ENCODE measurements around the gene DBNL.

The DBNL gene

DNA sequence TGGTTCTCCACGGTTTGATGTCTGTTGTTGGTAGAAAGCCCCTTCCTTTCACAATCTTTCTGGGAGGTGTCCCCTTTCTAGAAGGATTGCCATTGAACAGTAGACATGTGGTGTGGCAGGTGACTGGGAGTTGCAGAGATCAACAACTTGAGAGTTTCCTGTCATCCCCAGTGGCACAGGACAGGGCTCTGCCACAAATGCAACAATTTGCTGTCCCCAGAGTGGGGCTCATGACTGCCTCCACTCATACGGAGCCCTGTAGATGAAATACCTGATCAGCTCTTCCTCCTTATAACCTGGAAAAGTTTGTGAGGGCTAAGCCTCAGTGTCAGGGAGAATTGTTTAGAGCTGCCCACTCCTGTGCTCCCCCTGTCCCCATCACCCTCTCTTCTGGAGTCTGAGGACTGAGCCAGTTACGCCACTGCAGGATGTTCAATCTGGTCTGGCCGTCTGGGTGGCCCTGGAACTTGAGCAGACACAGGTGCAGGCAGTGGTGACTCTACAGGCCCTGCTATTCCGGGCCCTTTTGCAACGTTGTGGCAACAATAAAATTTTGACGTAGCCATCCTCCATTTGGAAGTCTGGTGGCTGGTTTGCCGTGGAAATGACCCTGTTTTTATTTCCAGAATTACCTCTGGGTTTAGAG lies 6.5 kb downstream of the DBNL start:
- peaks cover 47% of the 10 kb centered on the region for H3K36me3 Mint-ChIP-seq (ENCODE audit: low read depth)
- no peak overlapping the region for H3K4me3 Mint-ChIP-seq
- H3K9me3 Mint-ChIP-seq = no peaks in the 10 kb centered on the region
- H3K27me3 Mint-ChIP-seq (ENCODE audit: low read depth) = no peaks in the 10 kb centered on the region
- no peak for DNase-seq (ENCODE audit: low spot score)
- H3K4me1 Mint-ChIP-seq (ENCODE audit: low read depth) = peaks cover 27% of the 10 kb centered on the region
- H3K27ac Mint-ChIP-seq = no peak overlapping the region

DNA sequence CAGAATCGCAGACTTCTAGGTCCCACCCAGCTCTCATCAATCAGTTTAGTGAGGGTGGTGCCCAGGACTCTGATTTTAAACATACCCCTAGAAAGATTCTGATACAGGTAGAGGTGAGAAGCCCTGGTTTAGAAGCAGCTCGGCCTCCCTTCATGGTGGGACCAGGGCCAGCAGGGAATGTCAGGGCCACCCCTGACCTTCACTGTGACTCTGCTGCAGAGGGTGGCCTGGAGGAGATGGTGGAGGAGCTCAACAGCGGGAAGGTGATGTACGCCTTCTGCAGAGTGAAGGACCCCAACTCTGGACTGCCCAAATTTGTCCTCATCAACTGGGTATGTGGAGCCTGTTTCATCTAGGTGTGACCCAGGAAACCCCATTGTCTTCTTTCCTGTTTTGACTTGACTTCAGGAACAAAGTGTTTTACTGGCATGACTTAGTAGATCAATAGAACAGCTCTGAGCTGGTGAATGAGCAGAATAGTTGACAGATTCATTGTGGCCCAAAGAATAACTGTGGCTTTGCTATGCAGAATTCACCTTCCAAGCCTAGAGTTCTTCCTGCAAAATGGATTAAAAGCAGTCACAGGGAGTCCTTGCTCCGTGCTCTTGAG lies 7.2 kb downstream of the DBNL start:
- H3K4me1 Mint-ChIP-seq (ENCODE audit: low read depth) = peaks cover 20% of the 10 kb centered on the region
- no peaks in the 10 kb centered on the region for H3K9me3 Mint-ChIP-seq
- H3K27ac Mint-ChIP-seq = no peak overlapping the region
- peaks cover 45% of the 10 kb centered on the region for H3K36me3 Mint-ChIP-seq (ENCODE audit: low read depth)
- no peaks in the 10 kb centered on the region for H3K27me3 Mint-ChIP-seq (ENCODE audit: low read depth)
- no peak overlapping the region for H3K4me3 Mint-ChIP-seq
- no peak for DNase-seq (ENCODE audit: low spot score)

DNA sequence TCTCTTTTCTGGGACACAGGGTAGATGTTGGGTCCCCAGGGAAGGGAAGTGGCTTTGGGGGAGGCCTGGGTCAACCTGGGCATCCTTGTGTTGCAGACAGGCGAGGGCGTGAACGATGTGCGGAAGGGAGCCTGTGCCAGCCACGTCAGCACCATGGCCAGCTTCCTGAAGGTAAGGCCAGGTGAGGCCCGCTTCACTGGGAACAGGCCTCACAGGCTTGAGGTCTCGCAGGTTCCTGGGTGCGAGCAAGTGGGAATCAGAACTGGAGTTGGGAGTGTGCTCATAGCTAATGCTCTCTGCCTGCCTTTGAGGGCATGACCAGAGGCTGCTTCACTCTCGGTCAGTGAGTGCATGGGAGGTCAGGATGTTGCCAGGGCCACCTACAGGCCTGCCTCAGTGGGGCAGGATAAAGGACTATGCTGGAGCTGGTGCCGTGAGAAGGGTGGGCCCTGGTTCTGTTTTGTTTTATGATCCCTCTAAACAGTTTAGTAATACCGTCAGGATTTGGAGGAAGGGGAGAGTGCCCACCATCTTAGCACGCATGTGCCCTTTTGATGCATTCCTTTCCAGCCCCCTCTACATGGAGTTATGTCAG lies 8.4 kb downstream of the DBNL start:
- Mint-ChIP-seq H3K4me3 (no peak overlapping the region), H3K27ac (no peak overlapping the region), H3K27me3 (ENCODE audit: low read depth) (no peaks in the 10 kb centered on the region), H3K36me3 (ENCODE audit: low read depth) (peaks cover 50% of the 10 kb centered on the region), H3K9me3 (no peaks in the 10 kb centered on the region), H3K4me1 (ENCODE audit: low read depth) (peaks cover 11% of the 10 kb centered on the region)
- DNase-seq (ENCODE audit: low spot score) = no peak

DNA sequence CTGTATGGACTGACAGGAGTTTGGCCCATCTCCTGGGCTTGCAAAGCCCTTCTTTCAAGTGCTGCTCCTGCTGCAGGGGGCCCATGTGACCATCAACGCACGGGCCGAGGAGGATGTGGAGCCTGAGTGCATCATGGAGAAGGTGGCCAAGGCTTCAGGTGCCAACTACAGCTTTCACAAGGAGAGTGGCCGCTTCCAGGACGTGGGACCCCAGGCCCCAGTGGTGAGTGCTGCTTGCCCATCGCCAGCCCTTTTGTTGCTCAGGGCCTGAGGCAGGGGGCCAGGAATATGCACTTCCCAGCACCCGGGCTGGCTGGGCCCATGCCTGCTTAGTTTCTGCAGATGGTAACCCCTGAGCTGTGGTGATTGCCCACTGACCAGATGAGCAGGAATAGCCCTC lies 12.2 kb downstream of the DBNL start:
- no peak for DNase-seq (ENCODE audit: low spot score)
- no peak overlapping the region for H3K4me3 Mint-ChIP-seq
- peaks cover 4% of the 10 kb centered on the region for H3K4me1 Mint-ChIP-seq (ENCODE audit: low read depth)
- no peaks in the 10 kb centered on the region for H3K9me3 Mint-ChIP-seq
- H3K27me3 Mint-ChIP-seq (ENCODE audit: low read depth) = no peaks in the 10 kb centered on the region
- peaks cover 59% of the 10 kb centered on the region for H3K36me3 Mint-ChIP-seq (ENCODE audit: low read depth)
- no peak overlapping the region for H3K27ac Mint-ChIP-seq

DNA sequence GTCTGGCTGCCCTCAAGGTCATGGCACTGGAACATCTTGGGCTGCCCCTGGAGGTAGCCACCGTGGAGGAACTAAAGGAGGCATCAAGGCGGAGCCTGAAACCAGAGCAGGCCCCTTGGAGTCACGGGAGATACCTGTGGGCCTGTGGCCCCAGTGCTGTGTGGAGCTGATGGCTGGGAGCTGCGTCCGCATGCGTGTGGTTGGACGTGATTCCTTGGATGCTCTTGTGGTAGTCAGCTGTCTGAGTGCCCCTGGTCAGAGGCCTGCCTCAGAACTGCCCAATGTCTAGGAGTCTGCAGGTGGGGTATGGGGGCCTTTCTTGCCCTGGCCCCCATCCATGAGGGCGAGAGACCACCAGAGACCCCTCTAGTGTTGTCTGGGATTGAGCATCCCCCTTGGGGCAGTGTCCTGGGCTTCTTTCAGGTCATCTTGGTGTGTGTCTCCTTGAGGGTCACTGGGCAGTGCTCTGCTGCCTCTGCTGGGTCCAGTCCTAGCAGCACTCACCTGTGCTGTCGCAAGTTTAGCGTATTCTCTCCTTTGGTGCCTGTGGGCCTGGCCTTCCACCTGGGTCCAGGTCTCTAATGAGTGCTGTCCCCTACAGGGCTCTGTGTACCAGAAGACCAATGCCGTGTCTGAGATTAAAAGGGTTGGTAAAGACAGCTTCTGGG lies 12.8 kb downstream of the DBNL start:
- Mint-ChIP-seq H3K27ac (no peak overlapping the region), H3K36me3 (ENCODE audit: low read depth) (peaks cover 58% of the 10 kb centered on the region), H3K9me3 (no peaks in the 10 kb centered on the region), H3K4me3 (no peak overlapping the region), H3K27me3 (ENCODE audit: low read depth) (no peaks in the 10 kb centered on the region), H3K4me1 (ENCODE audit: low read depth) (peaks cover 3% of the 10 kb centered on the region)
- no peak for DNase-seq (ENCODE audit: low spot score)

DNA sequence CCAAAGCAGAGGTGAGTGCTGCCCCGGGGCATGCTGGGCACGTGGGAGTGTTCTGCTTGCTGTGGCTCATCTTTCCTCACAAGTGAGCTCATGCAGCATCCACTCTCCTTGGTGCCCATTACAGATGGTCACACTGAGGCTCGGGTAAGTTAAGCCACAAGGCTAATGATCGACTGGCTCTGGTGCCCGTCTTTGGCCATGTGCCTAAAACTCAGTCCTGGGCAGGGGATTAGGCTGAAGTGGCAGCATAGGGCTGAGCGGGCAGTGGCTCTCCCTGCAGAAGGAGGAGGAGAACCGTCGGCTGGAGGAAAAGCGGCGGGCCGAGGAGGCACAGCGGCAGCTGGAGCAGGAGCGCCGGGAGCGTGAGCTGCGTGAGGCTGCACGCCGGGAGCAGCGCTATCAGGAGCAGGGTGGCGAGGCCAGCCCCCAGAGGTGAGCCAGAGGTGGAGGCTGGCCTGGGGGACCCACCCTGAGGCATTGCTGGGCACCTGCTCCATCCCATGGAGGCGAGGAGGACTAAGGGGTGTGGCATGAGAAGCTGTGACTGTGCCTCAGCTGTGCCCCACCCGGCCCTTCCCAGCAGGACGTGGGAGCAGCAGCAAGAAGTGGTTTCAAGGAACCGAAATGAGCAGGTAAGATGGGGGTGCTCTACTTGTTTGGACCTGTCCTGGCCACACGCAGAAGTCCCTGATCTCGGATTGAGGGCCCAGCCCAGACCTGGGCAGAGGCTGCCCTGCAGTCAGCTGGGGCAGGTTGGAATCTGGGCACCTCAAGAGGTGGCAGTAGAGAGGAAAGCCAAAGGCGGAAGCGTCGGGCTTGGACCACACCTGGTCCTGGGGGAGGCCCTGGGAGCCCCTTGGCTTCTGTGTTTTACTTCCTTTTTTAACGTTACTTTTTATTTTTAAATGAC lies 13.6 kb downstream of the DBNL start:
- Mint-ChIP-seq H3K27me3 (ENCODE audit: low read depth) (no peaks in the 10 kb centered on the region), H3K36me3 (ENCODE audit: low read depth) (peaks cover 56% of the 10 kb centered on the region), H3K4me1 (ENCODE audit: low read depth) (peaks cover 3% of the 10 kb centered on the region), H3K27ac (no peak overlapping the region), H3K9me3 (no peaks in the 10 kb centered on the region), H3K4me3 (no peak overlapping the region)
- DNase-seq (ENCODE audit: low spot score) = no peak

DNA sequence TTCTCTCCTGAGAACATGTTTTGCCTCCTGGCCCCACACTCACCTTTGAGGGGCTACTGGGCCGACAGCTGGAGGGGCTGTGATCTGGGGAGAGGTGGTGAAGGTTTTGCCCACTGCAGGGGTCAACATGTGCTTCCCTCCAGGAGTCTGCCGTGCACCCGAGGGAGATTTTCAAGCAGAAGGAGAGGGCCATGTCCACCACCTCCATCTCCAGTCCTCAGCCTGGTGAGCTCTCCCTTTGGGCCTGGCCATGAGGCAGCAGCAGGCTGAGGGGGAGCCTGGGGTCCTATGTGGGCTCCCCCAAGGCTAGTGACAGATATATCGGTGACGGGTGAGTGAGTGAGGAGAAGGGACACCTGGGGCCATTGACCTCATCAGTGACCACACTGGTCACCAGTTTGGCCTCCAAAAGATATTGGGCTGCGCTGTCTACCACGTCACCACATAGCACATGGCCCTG lies 14.3 kb downstream of the DBNL start:
- no peak overlapping the region for H3K4me3 Mint-ChIP-seq
- H3K4me1 Mint-ChIP-seq (ENCODE audit: low read depth) = peaks cover 3% of the 10 kb centered on the region
- peaks cover 58% of the 10 kb centered on the region for H3K36me3 Mint-ChIP-seq (ENCODE audit: low read depth)
- H3K27ac Mint-ChIP-seq = no peak overlapping the region
- DNase-seq (ENCODE audit: low spot score) = no peak
- H3K27me3 Mint-ChIP-seq (ENCODE audit: low read depth) = no peaks in the 10 kb centered on the region
- H3K9me3 Mint-ChIP-seq = no peaks in the 10 kb centered on the region

DNA sequence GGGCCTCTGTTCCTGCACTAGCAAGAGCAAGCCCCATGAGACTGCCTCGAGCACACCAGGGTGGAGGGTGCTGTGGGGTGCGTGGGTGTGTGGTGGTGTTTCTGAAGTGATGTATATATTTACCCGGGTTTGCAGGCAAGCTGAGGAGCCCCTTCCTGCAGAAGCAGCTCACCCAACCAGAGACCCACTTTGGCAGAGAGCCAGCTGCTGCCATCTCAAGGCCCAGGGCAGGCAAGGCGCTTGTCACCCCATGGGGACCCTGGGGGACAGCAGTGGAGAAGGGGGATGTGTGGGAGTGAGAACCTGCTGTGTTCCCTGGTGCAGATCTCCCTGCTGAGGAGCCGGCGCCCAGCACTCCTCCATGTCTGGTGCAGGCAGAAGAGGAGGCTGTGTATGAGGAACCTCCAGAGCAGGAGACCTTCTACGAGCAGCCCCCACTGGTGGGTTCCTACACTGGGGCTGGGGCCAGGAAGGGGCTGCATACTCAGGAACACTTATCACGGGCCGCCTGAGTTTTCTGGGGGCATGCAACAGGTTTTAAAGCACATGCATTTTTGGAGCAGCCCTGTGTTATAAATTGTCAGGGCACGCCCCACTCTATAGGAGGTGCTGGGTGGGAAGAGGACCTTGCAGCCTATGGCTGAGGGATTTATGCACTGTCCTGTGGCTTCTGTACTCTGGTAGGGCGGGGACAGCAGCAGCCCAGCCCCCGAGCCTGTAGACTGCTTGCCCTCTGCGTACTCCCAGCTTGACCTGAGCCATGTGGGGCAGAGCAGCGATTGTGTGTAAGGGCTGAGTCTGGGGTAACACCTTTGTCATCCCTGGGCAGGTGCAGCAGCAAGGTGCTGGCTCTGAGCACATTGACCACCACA lies 15.0 kb downstream of the DBNL start:
- peaks cover 3% of the 10 kb centered on the region for H3K4me1 Mint-ChIP-seq (ENCODE audit: low read depth)
- no peak overlapping the region for H3K27ac Mint-ChIP-seq
- H3K4me3 Mint-ChIP-seq = no peak overlapping the region
- H3K9me3 Mint-ChIP-seq = no peaks in the 10 kb centered on the region
- H3K27me3 Mint-ChIP-seq (ENCODE audit: low read depth) = no peaks in the 10 kb centered on the region
- H3K36me3 Mint-ChIP-seq (ENCODE audit: low read depth) = peaks cover 59% of the 10 kb centered on the region
- no peak for DNase-seq (ENCODE audit: low spot score)

DNA sequence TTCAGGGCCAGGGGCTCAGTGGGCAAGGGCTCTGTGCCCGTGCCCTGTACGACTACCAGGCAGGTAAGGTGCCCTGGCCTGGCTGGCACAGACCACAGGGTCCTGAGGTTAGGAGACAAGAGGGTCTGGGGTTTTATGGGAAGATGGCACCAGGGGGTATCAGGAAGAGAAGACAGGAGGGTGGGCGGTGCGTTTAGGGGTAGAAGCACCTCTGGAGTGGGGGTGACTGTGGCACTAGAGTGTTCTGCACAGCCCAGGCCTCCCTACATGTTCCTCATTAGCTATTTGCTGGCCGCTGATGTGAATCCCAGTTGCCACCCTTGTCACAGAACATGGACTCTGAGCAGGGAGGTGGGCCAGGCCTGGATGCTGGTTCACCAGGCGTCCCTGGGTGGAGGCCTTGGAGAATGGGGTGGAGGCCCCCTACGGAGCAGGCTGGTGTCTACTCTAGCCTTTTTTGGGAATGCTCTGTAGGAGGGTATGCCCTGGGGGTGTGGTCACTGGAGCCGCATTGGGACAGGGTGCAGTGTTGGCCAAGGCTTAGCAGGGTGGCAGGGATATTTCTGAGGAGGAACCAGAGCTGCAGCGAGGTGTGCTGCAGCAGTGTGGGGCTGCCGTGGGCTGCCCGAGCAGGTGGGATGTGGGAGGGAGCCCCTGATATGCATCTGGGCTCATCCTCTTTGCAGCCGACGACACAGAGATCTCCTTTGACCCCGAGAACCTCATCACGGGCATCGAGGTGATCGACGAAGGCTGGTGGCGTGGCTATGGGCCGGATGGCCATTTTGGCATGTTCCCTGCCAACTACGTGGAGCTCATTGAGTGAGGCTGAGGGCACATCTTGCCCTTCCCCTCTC lies 15.8 kb downstream of the DBNL start:
- no peak for DNase-seq (ENCODE audit: low spot score)
- Mint-ChIP-seq H3K27ac (no peak overlapping the region), H3K27me3 (ENCODE audit: low read depth) (no peaks in the 10 kb centered on the region), H3K9me3 (no peaks in the 10 kb centered on the region), H3K4me3 (no peak overlapping the region), H3K36me3 (ENCODE audit: low read depth) (peaks cover 54% of the 10 kb centered on the region), H3K4me1 (ENCODE audit: low read depth) (no peaks in the 10 kb centered on the region)

DNA sequence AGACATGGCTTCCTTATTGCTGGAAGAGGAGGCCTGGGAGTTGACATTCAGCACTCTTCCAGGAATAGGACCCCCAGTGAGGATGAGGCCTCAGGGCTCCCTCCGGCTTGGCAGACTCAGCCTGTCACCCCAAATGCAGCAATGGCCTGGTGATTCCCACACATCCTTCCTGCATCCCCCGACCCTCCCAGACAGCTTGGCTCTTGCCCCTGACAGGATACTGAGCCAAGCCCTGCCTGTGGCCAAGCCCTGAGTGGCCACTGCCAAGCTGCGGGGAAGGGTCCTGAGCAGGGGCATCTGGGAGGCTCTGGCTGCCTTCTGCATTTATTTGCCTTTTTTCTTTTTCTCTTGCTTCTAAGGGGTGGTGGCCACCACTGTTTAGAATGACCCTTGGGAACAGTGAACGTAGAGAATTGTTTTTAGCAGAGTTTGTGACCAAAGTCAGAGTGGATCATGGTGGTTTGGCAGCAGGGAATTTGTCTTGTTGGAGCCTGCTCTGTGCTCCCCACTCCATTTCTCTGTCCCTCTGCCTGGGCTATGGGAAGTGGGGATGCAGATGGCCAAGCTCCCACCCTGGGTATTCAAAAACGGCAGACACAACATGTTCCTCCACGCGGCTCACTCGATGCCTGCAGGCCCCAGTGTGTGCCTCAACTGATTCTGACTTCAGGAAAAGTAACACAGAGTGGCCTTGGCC lies 16.6 kb downstream of the DBNL start:
- Mint-ChIP-seq H3K9me3 (no peaks in the 10 kb centered on the region), H3K4me1 (ENCODE audit: low read depth) (peaks cover under 1% of the 10 kb centered on the region), H3K27ac (no peak overlapping the region), H3K4me3 (no peak overlapping the region), H3K27me3 (ENCODE audit: low read depth) (no peaks in the 10 kb centered on the region), H3K36me3 (ENCODE audit: low read depth) (peaks cover 51% of the 10 kb centered on the region)
- no peak for DNase-seq (ENCODE audit: low spot score)

DNA sequence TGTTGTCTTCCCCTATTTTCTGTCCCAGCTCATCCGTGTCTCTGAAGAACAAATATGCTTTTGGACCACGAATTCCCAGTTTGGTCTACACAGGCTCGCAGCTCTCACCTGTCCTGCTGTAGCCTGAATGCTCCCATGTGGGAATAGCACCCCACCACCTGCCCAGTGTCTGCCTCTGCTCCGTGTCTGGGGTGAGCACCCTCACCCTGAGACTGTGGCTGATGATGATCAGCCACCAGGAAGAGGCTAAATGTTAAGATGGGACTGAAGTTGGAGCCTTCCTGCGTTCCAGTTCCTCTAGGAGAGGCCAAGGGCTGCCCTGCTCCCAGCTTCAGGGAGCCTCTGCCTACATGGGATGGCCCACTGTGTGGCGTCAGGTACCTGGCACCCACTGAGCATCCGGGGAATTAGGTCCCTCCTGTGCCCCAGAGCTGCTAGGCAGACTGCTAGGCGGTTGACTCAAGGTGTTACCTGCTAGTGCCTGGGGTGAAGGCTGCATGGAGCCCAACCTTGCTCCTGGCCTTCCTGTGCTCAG lies 17.2 kb downstream of the DBNL start:
- Mint-ChIP-seq H3K4me3 (no peak overlapping the region), H3K36me3 (ENCODE audit: low read depth) (peaks cover 47% of the 10 kb centered on the region), H3K9me3 (no peaks in the 10 kb centered on the region), H3K27ac (no peak overlapping the region), H3K4me1 (ENCODE audit: low read depth) (peaks cover 2% of the 10 kb centered on the region), H3K27me3 (ENCODE audit: low read depth) (no peaks in the 10 kb centered on the region)
- DNase-seq (ENCODE audit: low spot score) = no peak

All from T-helper 2 cell treated with Interferon-gamma antibody and Interleukin-4, amounts not matched to agents 5 μg/mL and 100 μg/mL, for 36 hours (primary cell).